HEK293 (cell line): Measurements from ENCODE around the gene ZNF222.
A peak's percentile ranks its signal among the peaks of the same experiment; 100 is the strongest.

ENCODE experiments used
- CTCF ChIA-PET: fragments of 350-600 bp; formaldehyde crosslinking; extraction: SDS; loops from one replicate; lab custom pipeline; 2021; ENCODE audit warnings: antibody characterized with exemption; lab: Yijun Ruan, JAX
- POLR2A ChIA-PET: fragments of 300-600 bp; formaldehyde crosslinking; extraction: SDS; loops from one replicate; lab custom pipeline; 2020; ENCODE audit warnings: antibody characterized with exemption, inconsistent platforms; lab: Yijun Ruan, JAX
- H3K27ac ChIP-seq: fragments of 200-500 bp; sonication (Bioruptor generic); 2 replicates; pipeline ENCODE4 v1.5.1; 2014; ENCODE audit warnings: low read depth, low read length, control low read depth, inconsistent platforms; ENCODE audit errors: extremely low read depth
- H3K36me3 ChIP-seq, 2 experiments: fragments of 200-500 bp in 1 of 2; sonication (Bioruptor generic) in 1 of 2; 1 replicate in 1 of 2; 2 replicates in 1 of 2; pipeline ENCODE4 v1.5.1; 2014 to 2017; ENCODE audit warnings: inconsistent platforms in 2 of 2, low read length in 2 of 2; ENCODE audit not compliant: control insufficient read depth in 2 of 2, insufficient read depth in 1 of 2
- H3K4me1 ChIP-seq: fragments of 200-500 bp; sonication (Bioruptor generic); 2 replicates; pipeline ENCODE4 v1.5.1; 2014; ENCODE audit warnings: mild to moderate bottlenecking, low read length, inconsistent platforms; ENCODE audit not compliant: control insufficient read depth, insufficient read depth
- H3K4me3 ChIP-seq: 2 replicates; pipeline ENCODE4 v1.5.1; 2011; ENCODE audit warnings: low read depth, mild to moderate bottlenecking, control low read depth, low read length, moderate library complexity
- H3K9me3 ChIP-seq: fragments of 200-500 bp; sonication (Bioruptor generic); 2 replicates; pipeline ENCODE4 v1.5.1; 2014; ENCODE audit warnings: low read depth, low read length, inconsistent platforms; ENCODE audit not compliant: control insufficient read depth, insufficient read depth
- KLF8 ChIP-seq: fragments of 450-650 bp; formaldehyde crosslinking; IDR thresholded peaks from 2 replicates; pipeline ENCODE4 v1.5.1; 2016; ENCODE audit warnings: missing biosample characterization, missing genetic modification characterization
- MYNN ChIP-seq: fragments of 450-650 bp; formaldehyde crosslinking; IDR thresholded peaks from 2 replicates; pipeline ENCODE4 v1.5.1; 2016; ENCODE audit warnings: missing biosample characterization, missing genetic modification characterization, borderline replicate concordance
- ZFP37 ChIP-seq: fragments of 450-650 bp; formaldehyde crosslinking; IDR thresholded peaks from 2 replicates; pipeline ENCODE4 v1.5.1; 2016; ENCODE audit warnings: missing biosample characterization, missing genetic modification characterization
- ZFP41 ChIP-seq: fragments of 450-650 bp; formaldehyde crosslinking; IDR thresholded peaks from 2 replicates; pipeline ENCODE4 v1.5.1; 2016; ENCODE audit warnings: missing biosample characterization, missing genetic modification characterization, borderline replicate concordance
- ZNF10 ChIP-seq: fragments of 450-650 bp; formaldehyde crosslinking; IDR thresholded peaks from 2 replicates; pipeline ENCODE4 v1.5.1; 2017; ENCODE audit warnings: missing biosample characterization, missing genetic modification characterization
- ZNF155 ChIP-seq: fragments of 450-650 bp; formaldehyde crosslinking; IDR thresholded peaks from 2 replicates; pipeline ENCODE4 v1.5.1; 2016; ENCODE audit warnings: missing biosample characterization, missing genetic modification characterization
- ZNF202 ChIP-seq: fragments of 450-650 bp; formaldehyde crosslinking; IDR thresholded peaks from 2 replicates; pipeline ENCODE4 v1.5.1; 2016; ENCODE audit warnings: missing biosample characterization, missing genetic modification characterization, borderline replicate concordance
- ZNF239 ChIP-seq: fragments of 450-650 bp; formaldehyde crosslinking; IDR thresholded peaks from 2 replicates; pipeline ENCODE4 v1.5.1; 2016; ENCODE audit warnings: missing biosample characterization, missing genetic modification characterization
- ZNF366 ChIP-seq: fragments of 450-650 bp; formaldehyde crosslinking; conservative IDR thresholded peaks from 2 replicates; pipeline ENCODE4 v1.5.1; 2016; ENCODE audit warnings: missing biosample characterization, missing genetic modification characterization
- ZNF37A ChIP-seq: fragments of 450-650 bp; IDR thresholded peaks from 2 replicates; pipeline ENCODE4 v1.5.1; 2018; ENCODE audit warnings: missing biosample characterization, missing genetic modification characterization
- ZNF404 ChIP-seq: fragments of 450-650 bp; formaldehyde crosslinking; IDR thresholded peaks from 2 replicates; pipeline ENCODE4 v1.5.1; 2017; ENCODE audit warnings: missing biosample characterization, missing genetic modification characterization
- ZNF514 ChIP-seq: fragments of 450-650 bp; formaldehyde crosslinking; IDR thresholded peaks from 2 replicates; pipeline ENCODE4 v1.5.1; 2016; ENCODE audit warnings: missing biosample characterization, missing genetic modification characterization
- ZNF521 ChIP-seq: fragments of 450-650 bp; formaldehyde crosslinking; IDR thresholded peaks from 2 replicates; pipeline ENCODE4 v1.5.1; 2017; ENCODE audit warnings: missing biosample characterization, mild to moderate bottlenecking, missing genetic modification characterization
- ZNF610 ChIP-seq: fragments of 450-650 bp; formaldehyde crosslinking; IDR thresholded peaks from 2 replicates; pipeline ENCODE4 v1.5.1; 2016; ENCODE audit warnings: missing biosample characterization, missing genetic modification characterization, borderline replicate concordance
- ZNF629 ChIP-seq: fragments of 450-650 bp; formaldehyde crosslinking; IDR thresholded peaks from 2 replicates; pipeline ENCODE4 v1.5.1; 2017; ENCODE audit warnings: missing biosample characterization, missing genetic modification characterization
- ZNF664 ChIP-seq: fragments of 450-650 bp; formaldehyde crosslinking; IDR thresholded peaks from 2 replicates; pipeline ENCODE4 v1.5.1; 2016; ENCODE audit warnings: missing biosample characterization, missing genetic modification characterization
- ZNF677 ChIP-seq: fragments of 450-650 bp; IDR thresholded peaks from 2 replicates; pipeline ENCODE4 v1.5.0; 2018; ENCODE audit warnings: missing biosample characterization, mild to moderate bottlenecking, missing genetic modification characterization, moderate library complexity
- ZSCAN23 ChIP-seq: fragments of 450-650 bp; formaldehyde crosslinking; IDR thresholded peaks from 2 replicates; pipeline ENCODE4 v1.5.1; 2016; ENCODE audit warnings: missing biosample characterization, missing genetic modification characterization
- TF ChIP-seq, protein P1 (sequence below): fragments of 450-650 bp; formaldehyde crosslinking; IDR thresholded peaks from 2 replicates; pipeline ENCODE4 v1.5.1; 2016; ENCODE audit warnings: missing biosample characterization, missing genetic modification characterization
- TF ChIP-seq, protein P2 (sequence below): fragments of 450-650 bp; formaldehyde crosslinking; IDR thresholded peaks from 2 replicates; pipeline ENCODE4 v1.5.1; 2016; ENCODE audit warnings: missing biosample characterization, missing genetic modification characterization
- TF ChIP-seq, protein P3 (sequence below): fragments of 450-650 bp; formaldehyde crosslinking; IDR thresholded peaks from 2 replicates; pipeline ENCODE4 v1.5.1; 2017; ENCODE audit warnings: missing biosample characterization, missing genetic modification characterization
- TF ChIP-seq, protein P4 (sequence below): fragments of 450-650 bp; formaldehyde crosslinking; IDR thresholded peaks from 2 replicates; pipeline ENCODE4 v1.5.1; 2016; ENCODE audit warnings: missing biosample characterization, missing genetic modification characterization
- TF ChIP-seq, protein P5 (sequence below): fragments of 450-650 bp; formaldehyde crosslinking; IDR thresholded peaks from 2 replicates; pipeline ENCODE4 v1.5.1; 2016; ENCODE audit warnings: missing biosample characterization, missing genetic modification characterization
- TF ChIP-seq, protein P6 (sequence below): fragments of 450-650 bp; formaldehyde crosslinking; IDR thresholded peaks from 2 replicates; pipeline ENCODE4 v1.5.1; 2016; ENCODE audit warnings: missing biosample characterization, missing genetic modification characterization
- TF ChIP-seq, protein P7 (sequence below): fragments of 450-650 bp; formaldehyde crosslinking; IDR thresholded peaks from 2 replicates; pipeline ENCODE4 v1.5.1; 2016; ENCODE audit warnings: missing biosample characterization, missing genetic modification characterization

Gene ZNF222

DNA sequence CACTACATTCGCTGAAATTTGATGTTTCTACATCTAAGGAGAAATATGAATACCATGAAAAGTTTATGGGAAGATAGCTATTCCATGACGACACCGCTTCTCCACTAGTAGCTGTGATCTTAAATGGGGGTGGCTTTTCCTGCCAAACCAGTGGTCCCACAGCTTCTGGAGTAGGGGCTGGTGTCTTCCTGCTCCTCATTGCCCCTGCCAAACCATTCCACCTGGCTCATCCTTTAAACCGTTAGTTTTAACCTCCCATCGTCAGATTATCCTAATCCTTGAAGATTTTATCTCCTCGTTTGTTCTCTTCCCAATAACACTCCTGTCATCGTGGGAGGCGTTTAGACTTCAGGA, 23.0 kb upstream of the ZNF222 start (continued):
- no peak for TF ChIP-seq ZNF677 (tag by site-specific recombination)
- TF ChIP-seq ZNF664 (tag by site-specific recombination), result no peak
- TF ChIP-seq ZNF514 (tag by site-specific recombination), result no peak
- TF ChIP-seq ZNF366, result 0 out of 2 replicates have a peak, but pooled peaks have one; percentile 11
- TF ChIP-seq ZNF10 (tag by site-specific recombination), result no peak
- no peak for TF ChIP-seq ZNF521 (tag by site-specific recombination)
- TF ChIP-seq, protein P1, sequence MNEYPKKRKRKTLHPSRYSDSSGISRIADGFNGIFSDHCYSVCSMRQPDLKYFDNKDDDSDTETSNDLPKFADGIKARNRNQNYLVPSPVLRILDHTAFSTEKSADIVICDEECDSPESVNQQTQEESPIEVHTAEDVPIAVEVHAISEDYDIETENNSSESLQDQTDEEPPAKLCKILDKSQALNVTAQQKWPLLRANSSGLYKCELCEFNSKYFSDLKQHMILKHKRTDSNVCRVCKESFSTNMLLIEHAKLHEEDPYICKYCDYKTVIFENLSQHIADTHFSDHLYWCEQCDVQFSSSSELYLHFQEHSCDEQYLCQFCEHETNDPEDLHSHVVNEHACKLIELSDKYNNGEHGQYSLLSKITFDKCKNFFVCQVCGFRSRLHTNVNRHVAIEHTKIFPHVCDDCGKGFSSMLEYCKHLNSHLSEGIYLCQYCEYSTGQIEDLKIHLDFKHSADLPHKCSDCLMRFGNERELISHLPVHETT (tag by site-specific recombination), result no peak
- no peak for TF ChIP-seq ZFP37
- TF ChIP-seq, protein P2, sequence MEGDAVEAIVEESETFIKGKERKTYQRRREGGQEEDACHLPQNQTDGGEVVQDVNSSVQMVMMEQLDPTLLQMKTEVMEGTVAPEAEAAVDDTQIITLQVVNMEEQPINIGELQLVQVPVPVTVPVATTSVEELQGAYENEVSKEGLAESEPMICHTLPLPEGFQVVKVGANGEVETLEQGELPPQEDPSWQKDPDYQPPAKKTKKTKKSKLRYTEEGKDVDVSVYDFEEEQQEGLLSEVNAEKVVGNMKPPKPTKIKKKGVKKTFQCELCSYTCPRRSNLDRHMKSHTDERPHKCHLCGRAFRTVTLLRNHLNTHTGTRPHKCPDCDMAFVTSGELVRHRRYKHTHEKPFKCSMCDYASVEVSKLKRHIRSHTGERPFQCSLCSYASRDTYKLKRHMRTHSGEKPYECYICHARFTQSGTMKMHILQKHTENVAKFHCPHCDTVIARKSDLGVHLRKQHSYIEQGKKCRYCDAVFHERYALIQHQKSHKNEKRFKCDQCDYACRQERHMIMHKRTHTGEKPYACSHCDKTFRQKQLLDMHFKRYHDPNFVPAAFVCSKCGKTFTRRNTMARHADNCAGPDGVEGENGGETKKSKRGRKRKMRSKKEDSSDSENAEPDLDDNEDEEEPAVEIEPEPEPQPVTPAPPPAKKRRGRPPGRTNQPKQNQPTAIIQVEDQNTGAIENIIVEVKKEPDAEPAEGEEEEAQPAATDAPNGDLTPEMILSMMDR (tag by site-specific recombination), result no peak
- TF ChIP-seq ZNF37A (tag by site-specific recombination), result no peak
- no peak for TF ChIP-seq KLF8

DNA sequence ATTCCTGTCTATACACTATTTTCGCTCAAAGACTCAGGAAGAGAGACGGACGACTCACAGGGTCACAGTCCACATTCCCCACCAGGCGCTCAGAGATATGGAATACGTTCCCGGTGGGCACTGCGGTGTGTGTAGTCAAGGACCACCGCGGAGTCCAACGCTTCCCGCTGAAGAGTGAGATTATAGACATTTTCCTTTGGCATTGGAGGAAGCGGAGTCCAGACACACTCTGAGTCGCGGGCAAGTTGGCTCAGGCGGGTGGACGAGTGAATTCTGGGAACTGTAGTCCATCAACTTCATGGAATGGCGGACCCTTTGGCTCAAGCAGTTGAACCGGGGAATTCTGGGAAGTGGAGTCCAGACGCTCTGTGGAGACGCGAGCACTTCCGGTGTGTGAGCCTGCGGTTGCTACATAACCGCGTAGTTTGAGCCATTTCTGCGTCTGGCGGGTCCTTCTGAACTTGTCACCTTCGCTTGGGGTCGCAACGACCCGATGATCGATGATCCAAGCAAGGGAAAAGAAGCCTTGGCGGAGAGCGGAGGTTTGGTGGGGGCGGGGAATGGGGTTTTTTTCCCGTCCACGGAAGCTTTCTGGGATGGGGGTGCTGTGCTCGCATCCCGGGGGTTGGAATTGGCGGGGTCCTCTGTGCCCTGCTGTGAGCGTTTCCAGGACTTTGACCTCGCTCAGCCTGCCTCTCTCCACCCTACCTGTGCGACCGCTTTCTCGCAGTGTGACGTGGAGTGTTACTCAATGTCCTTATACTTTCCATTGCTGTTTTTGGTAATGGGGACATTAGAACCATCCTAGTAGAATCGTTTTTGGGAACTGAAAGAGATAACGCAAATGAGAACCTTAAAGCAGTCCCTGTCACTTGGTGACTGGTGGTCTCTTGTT, 22.4 kb upstream of the ZNF222 start, which contains the start of gene ZNF230:
TSS of gene ZNF230 (plus strand) at position 392 of the 895 bp plus-strand sequence. CDS start 4,122 bp downstream, outside the sequence.
- peak within 1 kb of the TSS; percentile 52 for H3K4me3 ChIP-seq
- H3K9me3 ChIP-seq, result peaks cover 11% of the 10 kb centered on the region
- ChIA-PET POLR2A (interaction anchor here (0.8 to 3.8 kb wide), 7 partner anchors 18 to 162 kb away, joined by 3 to 17 read pairs (median 8); partner anchors contain the start of genes ZNF155, ZNF221, ZNF223 and ZNF225), CTCF (interaction anchor here (0.6 to 1.4 kb wide), 2 partner anchors 10 to 162 kb away, joined by 3 to 4 read pairs; partner anchors contain the start of gene ZNF226)
- peak within 1 kb of the TSS; percentile 55 for H3K27ac ChIP-seq
- H3K36me3 ChIP-seq, result peaks cover 16 to 39% of the 10 kb centered on the region in 2 experiments
- H3K4me1 ChIP-seq, result peaks cover 10% of the 10 kb centered on the region
- TF ChIP-seq ZFP41 (tag by site-specific recombination), result no peak
- TF ChIP-seq MYNN, result peak; percentile 56; the same call in 1 of the 2 replicates
- TF ChIP-seq ZNF629 (tag by site-specific recombination), result peak; percentile 90
- TF ChIP-seq ZSCAN23 (tag by site-specific recombination), result 0 out of 2 replicates have a peak, but pooled peaks have one; percentile 59
- TF ChIP-seq, protein P3, sequence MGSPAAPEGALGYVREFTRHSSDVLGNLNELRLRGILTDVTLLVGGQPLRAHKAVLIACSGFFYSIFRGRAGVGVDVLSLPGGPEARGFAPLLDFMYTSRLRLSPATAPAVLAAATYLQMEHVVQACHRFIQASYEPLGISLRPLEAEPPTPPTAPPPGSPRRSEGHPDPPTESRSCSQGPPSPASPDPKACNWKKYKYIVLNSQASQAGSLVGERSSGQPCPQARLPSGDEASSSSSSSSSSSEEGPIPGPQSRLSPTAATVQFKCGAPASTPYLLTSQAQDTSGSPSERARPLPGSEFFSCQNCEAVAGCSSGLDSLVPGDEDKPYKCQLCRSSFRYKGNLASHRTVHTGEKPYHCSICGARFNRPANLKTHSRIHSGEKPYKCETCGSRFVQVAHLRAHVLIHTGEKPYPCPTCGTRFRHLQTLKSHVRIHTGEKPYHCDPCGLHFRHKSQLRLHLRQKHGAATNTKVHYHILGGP, result no peak
- TF ChIP-seq ZNF155 (tag by site-specific recombination), result no peak
- TF ChIP-seq ZNF202, result no peak
- no peak for TF ChIP-seq ZNF404
- no peak for TF ChIP-seq ZNF239 (tag by site-specific recombination)
- TF ChIP-seq ZNF610 (tag by site-specific recombination), result peak; percentile 57; the same call in 1 of the 2 replicates
- TF ChIP-seq, protein P4, sequence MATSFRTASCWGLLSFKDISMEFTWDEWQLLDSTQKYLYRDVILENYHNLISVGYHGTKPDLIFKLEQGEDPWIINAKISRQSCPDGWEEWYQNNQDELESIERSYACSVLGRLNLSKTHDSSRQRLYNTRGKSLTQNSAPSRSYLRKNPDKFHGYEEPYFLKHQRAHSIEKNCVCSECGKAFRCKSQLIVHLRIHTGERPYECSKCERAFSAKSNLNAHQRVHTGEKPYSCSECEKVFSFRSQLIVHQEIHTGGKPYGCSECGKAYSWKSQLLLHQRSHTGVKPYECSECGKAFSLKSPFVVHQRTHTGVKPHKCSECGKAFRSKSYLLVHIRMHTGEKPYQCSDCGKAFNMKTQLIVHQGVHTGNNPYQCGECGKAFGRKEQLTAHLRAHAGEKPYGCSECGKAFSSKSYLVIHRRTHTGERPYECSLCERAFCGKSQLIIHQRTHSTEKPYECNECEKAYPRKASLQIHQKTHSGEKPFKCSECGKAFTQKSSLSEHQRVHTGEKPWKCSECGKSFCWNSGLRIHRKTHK, result no peak
- TF ChIP-seq, protein P5, sequence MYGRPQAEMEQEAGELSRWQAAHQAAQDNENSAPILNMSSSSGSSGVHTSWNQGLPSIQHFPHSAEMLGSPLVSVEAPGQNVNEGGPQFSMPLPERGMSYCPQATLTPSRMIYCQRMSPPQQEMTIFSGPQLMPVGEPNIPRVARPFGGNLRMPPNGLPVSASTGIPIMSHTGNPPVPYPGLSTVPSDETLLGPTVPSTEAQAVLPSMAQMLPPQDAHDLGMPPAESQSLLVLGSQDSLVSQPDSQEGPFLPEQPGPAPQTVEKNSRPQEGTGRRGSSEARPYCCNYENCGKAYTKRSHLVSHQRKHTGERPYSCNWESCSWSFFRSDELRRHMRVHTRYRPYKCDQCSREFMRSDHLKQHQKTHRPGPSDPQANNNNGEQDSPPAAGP (tag by site-specific recombination), result peak; percentile 44; the same call in 1 of the 2 replicates
- TF ChIP-seq, protein P6, sequence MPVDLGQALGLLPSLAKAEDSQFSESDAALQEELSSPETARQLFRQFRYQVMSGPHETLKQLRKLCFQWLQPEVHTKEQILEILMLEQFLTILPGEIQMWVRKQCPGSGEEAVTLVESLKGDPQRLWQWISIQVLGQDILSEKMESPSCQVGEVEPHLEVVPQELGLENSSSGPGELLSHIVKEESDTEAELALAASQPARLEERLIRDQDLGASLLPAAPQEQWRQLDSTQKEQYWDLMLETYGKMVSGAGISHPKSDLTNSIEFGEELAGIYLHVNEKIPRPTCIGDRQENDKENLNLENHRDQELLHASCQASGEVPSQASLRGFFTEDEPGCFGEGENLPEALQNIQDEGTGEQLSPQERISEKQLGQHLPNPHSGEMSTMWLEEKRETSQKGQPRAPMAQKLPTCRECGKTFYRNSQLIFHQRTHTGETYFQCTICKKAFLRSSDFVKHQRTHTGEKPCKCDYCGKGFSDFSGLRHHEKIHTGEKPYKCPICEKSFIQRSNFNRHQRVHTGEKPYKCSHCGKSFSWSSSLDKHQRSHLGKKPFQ (tag by site-specific recombination), result peak; percentile 80
- TF ChIP-seq, protein P7, sequence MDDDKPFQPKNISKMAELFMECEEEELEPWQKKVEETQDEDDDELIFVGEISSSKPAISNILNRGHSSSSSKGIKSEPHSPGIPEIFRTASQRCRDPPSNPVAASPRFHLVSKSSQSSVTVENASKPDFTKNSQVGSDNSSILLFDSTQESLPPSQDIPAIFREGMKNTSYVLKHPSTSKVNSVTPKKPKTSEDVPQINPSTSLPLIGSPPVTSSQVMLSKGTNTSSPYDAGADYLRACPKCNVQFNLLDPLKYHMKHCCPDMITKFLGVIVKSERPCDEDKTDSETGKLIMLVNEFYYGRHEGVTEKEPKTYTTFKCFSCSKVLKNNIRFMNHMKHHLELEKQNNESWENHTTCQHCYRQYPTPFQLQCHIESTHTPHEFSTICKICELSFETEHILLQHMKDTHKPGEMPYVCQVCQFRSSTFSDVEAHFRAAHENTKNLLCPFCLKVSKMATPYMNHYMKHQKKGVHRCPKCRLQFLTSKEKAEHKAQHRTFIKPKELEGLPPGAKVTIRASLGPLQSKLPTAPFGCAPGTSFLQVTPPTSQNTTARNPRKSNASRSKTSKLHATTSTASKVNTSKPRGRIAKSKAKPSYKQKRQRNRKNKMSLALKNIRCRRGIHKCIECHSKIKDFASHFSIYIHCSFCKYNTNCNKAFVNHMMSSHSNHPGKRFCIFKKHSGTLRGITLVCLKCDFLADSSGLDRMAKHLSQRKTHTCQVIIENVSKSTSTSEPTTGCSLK (tag by site-specific recombination), result no peak
